HEK293T (cell line): ENCODE measurements around the gene SOCS6.

Experiments
- CTCF ChIA-PET: fragments of 350-600 bp; formaldehyde crosslinking; extraction: SDS; loops from one replicate; lab custom pipeline; 2021; ENCODE audit warnings: antibody characterized with exemption, inconsistent platforms; lab: Yijun Ruan, JAX
- POLR2A ChIA-PET: fragments of 350-600 bp; formaldehyde crosslinking; extraction: SDS; loops from one replicate; lab custom pipeline; 2020; ENCODE audit warnings: antibody characterized with exemption, inconsistent platforms; lab: Yijun Ruan, JAX
- DNase-seq: peaks from one replicate; pipeline ENCODE4 v3.0.0; 2012; ENCODE audit warnings: mixed read lengths; ENCODE audit errors: extremely low spot score
- ARNT ChIP-seq: fragments of 450-650 bp; IDR thresholded peaks from 2 replicates; pipeline ENCODE4 v1.6.1; 2017; ENCODE audit warnings: mild to moderate bottlenecking
- BHLHE40 ChIP-seq: fragments of 450-650 bp; IDR thresholded peaks from 2 replicates; pipeline ENCODE4 v1.6.1; 2016; ENCODE audit warnings: mild to moderate bottlenecking, moderate library complexity, borderline replicate concordance
- CTBP1 ChIP-seq: fragments of 450-650 bp; IDR thresholded peaks from 2 replicates; pipeline ENCODE4 v1.6.1; 2016; ENCODE audit warnings: borderline replicate concordance
- ELF4 ChIP-seq: fragments of 450-650 bp; IDR thresholded peaks from 2 replicates; pipeline ENCODE4 v1.6.1; 2017; ENCODE audit warnings: antibody characterized with exemption
- FOXA1 ChIP-seq: fragments of 450-650 bp; IDR thresholded peaks from 2 replicates; pipeline ENCODE4 v1.6.1; 2016; ENCODE audit warnings: mild to moderate bottlenecking
- FOXK2 ChIP-seq: fragments of 450-650 bp; IDR thresholded peaks from 2 replicates; pipeline ENCODE4 v1.6.1; 2016; ENCODE audit warnings: mild to moderate bottlenecking
- FOXM1 ChIP-seq: fragments of 450-650 bp; IDR thresholded peaks from 2 replicates; pipeline ENCODE4 v1.6.1; 2017; ENCODE audit warnings: mild to moderate bottlenecking, borderline replicate concordance
- HDGF ChIP-seq: fragments of 450-650 bp; IDR thresholded peaks from 2 replicates; pipeline ENCODE4 v1.6.1; 2017; ENCODE audit warnings: antibody characterized with exemption, borderline replicate concordance
- L3MBTL2 ChIP-seq: fragments of 450-650 bp; conservative IDR thresholded peaks from 2 replicates; pipeline ENCODE4 v1.6.1; 2016; ENCODE audit warnings: mild to moderate bottlenecking
- LEF1 ChIP-seq: fragments of 450-650 bp; IDR thresholded peaks from 2 replicates; pipeline ENCODE4 v1.6.1; 2017; ENCODE audit warnings: mild to moderate bottlenecking, borderline replicate concordance
- NFRKB ChIP-seq: fragments of 450-650 bp; IDR thresholded peaks from 2 replicates; pipeline ENCODE4 v1.6.1; 2016; ENCODE audit warnings: mild to moderate bottlenecking, moderate library complexity
- SP1 ChIP-seq: fragments of 450-650 bp; IDR thresholded peaks from 2 replicates; pipeline ENCODE4 v1.6.1; 2017
- SUZ12 ChIP-seq: fragments of 450-650 bp; IDR thresholded peaks from 2 replicates; pipeline ENCODE4 v1.6.1; 2016; ENCODE audit warnings: mild to moderate bottlenecking
- TARDBP ChIP-seq: fragments of 450-650 bp; IDR thresholded peaks from 2 replicates; pipeline ENCODE4 v1.6.1; 2016
- ZNF384 ChIP-seq: fragments of 450-650 bp; IDR thresholded peaks from 2 replicates; pipeline ENCODE4 v1.6.1; 2016
- TF ChIP-seq, protein P1 (sequence below): fragments of 450-650 bp; IDR thresholded peaks from 2 replicates; pipeline ENCODE4 v1.6.1; 2016

SOCS6 gene

DNA sequence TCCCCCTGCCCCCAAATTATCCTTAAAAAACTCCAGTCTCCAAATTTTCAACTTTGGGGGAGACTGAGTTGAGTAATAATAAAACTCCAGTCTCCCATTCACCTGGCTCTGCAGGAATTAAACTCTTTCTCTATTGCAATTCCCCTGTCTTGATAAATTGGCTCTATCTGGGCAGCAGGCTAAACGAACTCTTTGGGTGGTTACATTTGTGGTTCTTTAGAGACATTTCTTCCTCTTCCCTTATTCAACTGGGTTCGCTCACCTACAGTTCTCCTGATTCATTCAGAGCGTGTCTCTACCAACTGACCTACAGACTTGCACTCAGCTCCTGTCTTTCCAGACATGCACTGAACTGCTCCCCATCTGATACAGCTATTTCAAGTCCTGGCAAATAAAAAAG, 17.1 kb upstream of the SOCS6 start:
- no peak for TF ChIP-seq L3MBTL2
- TF ChIP-seq LEF1: no peak
- TF ChIP-seq, protein P1, sequence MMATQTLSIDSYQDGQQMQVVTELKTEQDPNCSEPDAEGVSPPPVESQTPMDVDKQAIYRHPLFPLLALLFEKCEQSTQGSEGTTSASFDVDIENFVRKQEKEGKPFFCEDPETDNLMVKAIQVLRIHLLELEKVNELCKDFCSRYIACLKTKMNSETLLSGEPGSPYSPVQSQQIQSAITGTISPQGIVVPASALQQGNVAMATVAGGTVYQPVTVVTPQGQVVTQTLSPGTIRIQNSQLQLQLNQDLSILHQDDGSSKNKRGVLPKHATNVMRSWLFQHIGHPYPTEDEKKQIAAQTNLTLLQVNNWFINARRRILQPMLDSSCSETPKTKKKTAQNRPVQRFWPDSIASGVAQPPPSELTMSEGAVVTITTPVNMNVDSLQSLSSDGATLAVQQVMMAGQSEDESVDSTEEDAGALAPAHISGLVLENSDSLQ: no peak
- no peak for TF ChIP-seq SUZ12
- TF ChIP-seq ELF4: no peak
- TF ChIP-seq HDGF: no peak
- TF ChIP-seq SP1: no peak
- TF ChIP-seq FOXK2: no peak
- TF ChIP-seq CTBP1: no peak
- no peak for TF ChIP-seq ZNF384
- TF ChIP-seq FOXM1: no peak
- TF ChIP-seq ARNT: no peak
- no peak for TF ChIP-seq BHLHE40
- no peak for TF ChIP-seq NFRKB
- TF ChIP-seq TARDBP: no peak
- no peak for TF ChIP-seq FOXA1
- ChIA-PET CTCF (no interaction called here), POLR2A (no interaction called here)
- no peak for DNase-seq

DNA sequence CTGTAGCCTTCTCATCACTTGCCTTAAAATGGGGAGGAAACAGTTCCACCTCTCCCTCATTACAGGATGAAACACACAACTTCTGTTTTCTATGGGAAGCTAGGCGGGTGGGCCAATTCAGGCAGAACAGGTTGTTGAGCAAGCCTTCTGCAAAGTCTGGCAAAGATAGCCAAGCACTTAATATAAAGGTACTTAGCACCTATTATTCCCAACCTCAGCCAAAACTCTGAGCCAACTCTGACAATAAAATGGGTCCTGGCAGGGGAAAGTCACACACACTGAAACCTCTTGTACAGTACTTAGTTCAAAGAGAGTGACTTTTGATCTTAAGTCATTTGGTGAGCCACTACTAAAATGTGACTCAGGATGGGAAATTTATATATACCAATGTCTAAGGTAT, 15.8 kb upstream of the SOCS6 start:
- ChIA-PET POLR2A (no interaction called here), CTCF (no interaction called here)
- TF ChIP-seq ZNF384: no peak
- no peak for TF ChIP-seq SUZ12
- TF ChIP-seq CTBP1: no peak
- no peak for TF ChIP-seq BHLHE40
- no peak for DNase-seq

DNA sequence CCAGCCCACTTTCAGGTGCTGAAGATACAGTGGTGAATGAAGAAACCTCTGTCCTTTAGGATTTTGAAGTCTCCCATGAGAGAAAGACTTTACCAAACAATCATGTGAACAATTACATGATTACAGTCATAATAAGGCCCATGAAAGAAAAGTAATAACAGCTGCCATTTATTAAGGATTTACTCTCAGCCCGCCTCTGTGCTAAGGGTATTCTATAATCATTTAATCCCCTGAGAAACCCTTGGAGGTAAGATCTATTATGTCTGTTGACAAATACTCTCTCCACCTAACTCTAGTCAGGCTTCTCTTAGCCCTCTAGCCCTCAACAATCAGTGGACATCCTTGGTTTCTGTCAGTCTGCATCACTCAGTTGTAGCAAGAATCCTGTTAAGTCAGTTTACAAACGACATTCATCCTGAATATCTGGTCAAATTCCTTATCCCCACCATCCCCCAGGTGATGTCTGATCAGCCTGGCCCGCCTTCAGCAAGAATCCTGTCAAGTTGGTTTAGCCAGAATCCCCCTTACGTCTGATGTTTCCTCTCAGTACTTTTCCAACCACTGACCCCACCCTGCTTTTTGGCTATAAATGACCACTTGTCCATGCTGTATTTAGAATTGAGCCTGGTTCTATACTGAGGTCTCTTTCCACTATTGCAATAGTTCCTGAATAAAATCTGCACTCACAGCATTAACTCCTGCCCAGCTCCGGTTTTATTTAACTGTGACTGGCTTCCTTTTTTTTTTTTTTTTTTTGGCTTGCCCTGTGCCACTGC, 12.2 kb upstream of the SOCS6 start:
- ChIA-PET POLR2A (no interaction called here), CTCF (no interaction called here)
- TF ChIP-seq NFRKB: no peak
- no peak for TF ChIP-seq FOXK2
- no peak for TF ChIP-seq BHLHE40
- TF ChIP-seq SP1: no peak
- TF ChIP-seq ELF4: no peak
- no peak for TF ChIP-seq FOXM1
- TF ChIP-seq, protein P1: no peak
- TF ChIP-seq L3MBTL2: no peak
- no peak for TF ChIP-seq SUZ12
- no peak for TF ChIP-seq FOXA1
- no peak for DNase-seq

DNA sequence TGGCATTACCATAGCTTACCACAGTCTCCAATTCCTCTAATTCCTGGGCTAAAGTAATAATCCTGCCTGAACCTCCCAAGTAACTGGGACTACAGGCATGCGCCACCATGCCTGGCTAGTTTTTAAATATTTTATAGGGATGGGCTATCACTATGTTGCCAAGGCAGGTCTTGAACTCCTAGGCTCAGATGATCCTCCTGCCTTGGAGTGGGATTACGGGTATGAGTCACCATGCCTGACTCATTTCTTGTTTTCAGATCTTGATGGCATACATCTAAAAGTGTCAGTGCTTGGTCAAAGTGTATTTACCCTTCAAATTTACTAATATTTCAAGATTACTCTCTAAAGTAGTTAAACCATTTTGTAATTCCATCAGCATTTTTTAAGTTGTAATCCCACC, 9.4 kb upstream of the SOCS6 start:
- ChIA-PET POLR2A (no interaction called here), CTCF (no interaction called here)
- no peak for DNase-seq
- TF ChIP-seq LEF1 (no peak), CTBP1 (no peak), SP1 (no peak), L3MBTL2 (no peak), FOXM1 (no peak), ZNF384 (no peak), FOXK2 (no peak), ARNT (no peak), ELF4 (no peak)
- TF ChIP-seq, protein P1: no peak

DNA sequence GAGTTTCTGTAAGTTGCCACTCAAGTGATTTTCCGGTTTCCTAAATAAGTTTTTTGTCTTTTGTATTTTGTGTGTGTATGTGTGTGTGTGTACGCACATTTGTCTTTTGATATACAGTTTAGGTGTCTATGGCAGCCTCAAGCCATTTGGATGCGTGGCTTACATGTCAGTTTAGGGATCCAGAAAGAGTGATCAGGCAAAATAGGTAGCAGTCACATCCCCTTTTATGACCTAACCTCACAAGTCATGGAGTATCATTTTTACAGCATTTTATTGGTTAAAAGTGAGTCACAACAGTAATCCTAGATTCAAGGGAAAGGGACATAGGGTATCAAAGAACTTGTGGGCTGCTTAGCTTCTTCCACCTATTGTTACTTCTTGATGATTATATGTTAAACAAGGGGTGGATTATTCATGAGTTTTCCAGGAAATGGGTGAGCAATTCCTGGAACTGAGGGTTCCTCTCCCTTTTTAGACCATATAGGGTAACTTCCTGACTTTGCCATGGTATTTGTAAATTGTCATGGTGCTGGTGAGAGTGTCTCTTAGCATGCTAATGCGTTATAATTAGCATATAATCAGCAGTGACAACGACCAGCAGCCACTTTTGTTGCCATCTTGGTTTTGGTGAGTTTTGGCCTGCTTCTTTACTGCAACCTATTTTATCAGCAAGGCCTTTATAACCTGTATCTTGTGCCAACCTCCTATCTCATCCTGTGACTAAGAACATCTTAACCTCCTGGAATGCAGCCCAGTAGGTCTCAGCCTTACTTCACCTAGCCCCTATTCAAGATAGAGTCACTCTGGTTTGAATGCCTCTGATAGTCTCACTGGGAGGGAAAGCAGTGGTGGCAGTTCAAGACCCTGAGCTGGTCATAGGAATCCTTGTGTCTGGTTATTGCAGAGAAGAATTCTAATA, 8.6 kb upstream of the SOCS6 start:
- TF ChIP-seq L3MBTL2: no peak
- no peak for TF ChIP-seq TARDBP
- TF ChIP-seq CTBP1: no peak
- TF ChIP-seq, protein P1: no peak
- TF ChIP-seq NFRKB: no peak
- no peak for TF ChIP-seq ZNF384
- TF ChIP-seq FOXA1: no peak
- no peak for TF ChIP-seq FOXK2
- no peak for TF ChIP-seq ELF4
- no peak for TF ChIP-seq BHLHE40
- TF ChIP-seq SP1: no peak
- no peak for TF ChIP-seq SUZ12
- TF ChIP-seq HDGF: no peak
- ChIA-PET POLR2A (no interaction called here), CTCF (no interaction called here)
- no peak for DNase-seq
